Measurements from ENCODE around the gene ECI1. TPM values are rescaled to one million over a fixed set of nuclear protein-coding genes. Genes with fewer than 3 reads are reported as not detected.
"Not testable (repeated sequence)": the region's sequence is repeated elsewhere in the genome, so short reads cannot be mapped to it uniquely, and the experiment has no call there.

Gene ECI1
- total RNA-seq, 1 donor from 2014 or later, result 37.6 TPM

- DNase-seq (ENCODE audit: extremely low read depth, low read depth, low spot score), result no peak
These were observed 38.7 kb downstream of the ECI1 start for GRCh38 chr16:2212362-2213324.

GRCh38 chr16:2211923-2212347 is 39.5 kb downstream of the ECI1 start:
- no peak for DNase-seq (ENCODE audit: extremely low read depth, low read depth, low spot score)

GRCh38 chr16:2210386-2211365 is 40.7 kb downstream of the ECI1 start, which contains the start of gene BRICD5:
BRICD5 (minus strand) TSS chr16:2210863; CDS start chr16:2210833, 30 bp downstream.
- no peak for DNase-seq (ENCODE audit: extremely low read depth, low read depth, low spot score)

- no peak for DNase-seq (ENCODE audit: extremely low read depth, low read depth, low spot score)
These were observed 41.4 kb downstream of the ECI1 start for GRCh38 chr16:2210009-2210332.

DNA sequence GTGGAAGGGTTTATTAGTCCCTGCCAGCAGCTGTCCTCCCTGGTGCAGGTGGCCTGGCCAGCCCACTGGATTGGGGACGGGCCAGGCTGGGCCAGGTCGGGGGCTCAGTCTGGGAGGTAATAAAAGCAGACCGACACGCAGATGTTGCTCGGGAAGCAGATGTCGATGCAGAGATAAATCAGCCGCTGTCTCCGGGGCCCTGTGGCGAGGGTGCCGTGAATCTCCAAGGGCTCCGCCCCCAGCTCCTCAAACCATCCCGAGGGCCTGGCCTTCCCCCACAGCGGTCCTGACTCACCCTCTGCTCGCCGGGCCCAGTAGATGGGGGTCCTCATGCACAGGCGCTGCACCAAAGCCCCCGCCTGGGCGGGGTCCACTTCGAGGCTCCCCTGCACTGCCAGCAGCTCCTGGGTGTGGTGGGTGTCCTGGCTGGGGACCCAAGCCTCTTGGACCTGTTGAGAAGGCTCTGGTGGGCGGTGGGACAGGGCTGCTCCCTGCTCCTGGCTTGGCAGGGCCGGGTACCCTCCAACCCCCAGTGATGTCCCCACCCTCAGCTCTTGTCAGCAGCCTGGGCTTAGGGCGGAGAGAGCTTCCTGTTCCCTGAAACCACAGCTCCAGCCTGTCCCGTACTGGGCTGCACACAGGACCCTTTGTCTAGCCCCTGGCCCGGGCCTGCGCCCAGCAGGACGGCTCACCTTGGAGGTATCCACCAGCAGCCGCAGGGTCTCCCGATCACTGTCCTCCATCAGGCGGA is 42.0 kb downstream of the ECI1 start:
- DNase-seq (ENCODE audit: extremely low read depth, low read depth, low spot score), result no peak

DNA sequence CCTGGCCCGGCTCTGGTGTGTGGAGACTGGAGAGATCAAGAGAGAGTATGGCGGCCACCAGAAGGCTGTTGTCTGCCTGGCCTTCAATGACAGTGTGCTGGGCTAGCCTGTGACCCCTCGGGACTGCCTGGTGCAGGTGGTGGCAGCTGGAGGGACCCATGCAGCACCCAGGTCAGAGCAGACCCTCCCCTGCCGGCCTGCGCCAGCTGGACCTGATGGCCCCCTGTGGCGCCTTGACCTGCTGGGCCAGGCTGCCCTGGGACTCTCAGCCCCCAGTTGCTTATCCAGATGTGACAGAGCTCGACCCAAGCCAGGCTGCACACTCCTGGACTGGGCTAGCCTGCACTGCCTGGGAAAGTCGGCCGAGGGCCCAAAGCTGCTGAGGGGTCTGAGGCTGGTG is 42.6 kb downstream of the ECI1 start:
- no peak for DNase-seq (ENCODE audit: extremely low read depth, low read depth, low spot score)

DNA sequence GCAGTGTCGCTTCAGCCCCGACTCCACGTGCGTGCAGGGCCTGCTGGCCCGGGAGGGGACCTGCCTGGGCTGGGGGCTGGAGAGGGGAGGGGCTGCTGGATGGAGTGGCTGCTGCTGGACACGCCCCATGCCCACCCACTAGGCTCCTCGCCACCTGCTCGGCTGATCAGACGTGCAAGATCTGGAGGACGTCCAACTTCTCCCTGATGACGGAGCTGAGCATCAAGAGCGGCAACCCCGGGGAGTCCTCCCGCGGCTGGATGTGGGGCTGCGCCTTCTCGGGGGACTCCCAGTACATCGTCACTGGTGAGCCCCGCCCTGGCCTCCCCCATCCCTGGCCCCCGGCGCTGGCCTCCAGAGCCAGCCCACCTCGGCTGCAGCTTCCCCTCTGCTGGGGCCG is 43.1 kb downstream of the ECI1 start:
- DNase-seq (ENCODE audit: extremely low read depth, low read depth, low spot score), result no peak

DNA sequence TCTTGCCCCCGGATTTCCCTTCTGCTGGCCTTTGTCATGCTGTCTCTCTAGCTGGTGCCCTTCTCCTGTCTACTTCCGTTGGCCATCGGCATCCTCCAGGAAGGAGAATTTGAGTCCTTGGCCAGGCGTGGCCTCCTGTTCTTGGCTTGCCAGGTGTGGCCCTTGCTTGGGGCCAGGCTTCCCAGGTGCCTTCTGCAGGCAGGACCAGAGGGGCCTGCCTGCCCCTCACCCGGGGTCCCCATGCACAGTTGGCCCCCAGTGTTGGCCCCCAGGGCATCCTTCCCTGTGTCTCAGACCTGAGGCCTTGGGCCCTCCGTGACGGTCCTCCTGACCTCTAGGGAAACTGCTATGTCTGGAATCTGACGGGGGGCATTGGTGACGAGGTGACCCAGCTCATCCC is 43.5 kb downstream of the ECI1 start:
- DNase-seq (ENCODE audit: extremely low read depth, low read depth, low spot score), result no peak

- DNase-seq (ENCODE audit: extremely low read depth, low read depth, low spot score), result no peak
These were observed 44.5 kb downstream of the ECI1 start for GRCh38 chr16:2206780-2207433.

DNA sequence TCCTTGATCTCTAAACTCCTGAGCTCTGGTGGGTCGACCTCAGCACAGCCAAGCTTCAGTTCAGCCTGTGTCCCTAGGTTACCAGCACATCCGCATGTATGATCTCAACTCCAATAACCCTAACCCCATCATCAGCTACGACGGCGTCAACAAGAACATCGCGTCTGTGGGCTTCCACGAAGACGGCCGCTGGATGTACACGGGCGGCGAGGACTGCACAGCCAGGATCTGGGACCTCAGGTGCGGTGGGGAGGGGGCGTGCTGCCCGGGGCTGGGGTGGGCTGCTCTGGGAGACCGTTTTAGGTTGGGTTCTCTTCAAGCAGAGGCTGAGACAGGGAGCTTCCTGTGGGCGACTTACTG is 45.0 kb downstream of the ECI1 start:
- no peak for DNase-seq (ENCODE audit: extremely low read depth, low read depth, low spot score)

DNA sequence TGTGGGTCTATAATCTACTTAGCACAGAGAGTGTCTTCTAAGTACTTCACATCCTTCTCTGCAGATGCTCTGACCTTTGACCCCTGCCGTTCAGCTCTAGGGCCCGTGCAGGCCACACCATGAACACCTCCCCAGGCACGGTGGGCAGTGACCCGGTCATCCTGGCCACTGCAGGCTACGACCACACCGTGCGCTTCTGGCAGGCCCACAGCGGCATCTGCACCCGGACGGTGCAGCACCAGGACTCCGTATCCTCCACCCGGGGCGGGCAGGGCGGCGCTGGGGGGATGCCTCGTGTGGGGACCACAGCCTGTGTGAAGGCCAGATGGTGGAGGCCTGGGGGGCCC is 45.4 kb downstream of the ECI1 start:
- DNase-seq (ENCODE audit: extremely low read depth, low read depth, low spot score), result no peak

GRCh38 chr16:2205104-2205966 is 46.1 kb downstream of the ECI1 start, which contains the start of gene MLST8:
MLST8 (plus strand) TSS chr16:2205454; CDS start chr16:2206086, 632 bp downstream.
- no peak for DNase-seq (ENCODE audit: extremely low read depth, low read depth, low spot score)

GRCh38 chr16:2204416-2205103 is 46.8 kb downstream of the ECI1 start:
- no peak for DNase-seq (ENCODE audit: extremely low read depth, low read depth, low spot score)

GRCh38 chr16:2203119-2203688 is 48.2 kb downstream of the ECI1 start:
- not testable (repeated sequence) for DNase-seq (ENCODE audit: extremely low read depth, low read depth, low spot score)

DNA sequence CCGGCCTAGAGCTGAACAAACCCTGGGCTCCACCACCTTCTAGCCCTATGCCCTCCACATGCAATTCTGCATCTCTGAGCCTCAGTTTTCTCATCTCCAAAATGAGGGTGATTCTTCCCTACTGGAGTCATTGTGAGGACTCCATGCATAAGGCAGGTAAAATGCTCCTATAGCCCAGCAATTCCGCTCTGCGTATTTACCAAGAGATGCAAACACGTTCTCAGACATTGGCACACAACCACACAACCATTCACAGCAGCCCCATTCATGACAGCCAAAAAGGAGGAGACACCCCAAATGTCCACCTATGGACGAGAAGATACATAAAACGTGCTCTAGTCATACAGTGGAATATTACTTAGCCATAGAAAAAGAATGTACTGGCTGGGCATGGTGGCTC is 51.1 kb downstream of the ECI1 start:
- no peak for DNase-seq (ENCODE audit: extremely low read depth, low read depth, low spot score)

DNA sequence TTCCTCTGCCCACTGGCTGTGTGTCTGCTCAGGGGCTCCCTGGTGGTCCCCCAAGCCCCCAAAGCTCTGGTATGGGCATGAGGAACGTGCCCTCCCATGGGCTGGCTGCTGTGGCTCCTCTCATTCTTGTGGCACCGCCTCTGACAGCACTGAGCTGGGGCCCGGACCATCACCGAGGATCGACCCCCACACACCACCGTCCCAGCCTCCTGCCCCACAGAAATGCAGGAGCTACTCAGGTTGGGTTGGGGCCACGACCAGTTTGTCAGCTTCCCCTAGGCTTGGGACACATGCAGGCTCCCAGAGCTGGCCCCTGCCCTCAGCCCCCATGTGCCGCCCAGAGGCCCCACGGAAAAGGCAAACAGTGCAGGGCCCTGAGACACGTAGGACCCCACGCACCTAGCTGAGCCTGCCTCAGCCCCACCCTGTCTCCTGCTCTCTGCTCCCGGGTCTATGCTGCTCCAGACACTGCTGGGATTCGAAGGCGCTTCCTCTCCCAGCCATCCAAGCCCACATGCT is 51.7 kb downstream of the ECI1 start:
- no peak for DNase-seq (ENCODE audit: extremely low read depth, low read depth, low spot score)

- DNase-seq (ENCODE audit: extremely low read depth, low read depth, low spot score), result no peak
These were observed 52.3 kb downstream of the ECI1 start for GRCh38 chr16:2199095-2199494.

DNA sequence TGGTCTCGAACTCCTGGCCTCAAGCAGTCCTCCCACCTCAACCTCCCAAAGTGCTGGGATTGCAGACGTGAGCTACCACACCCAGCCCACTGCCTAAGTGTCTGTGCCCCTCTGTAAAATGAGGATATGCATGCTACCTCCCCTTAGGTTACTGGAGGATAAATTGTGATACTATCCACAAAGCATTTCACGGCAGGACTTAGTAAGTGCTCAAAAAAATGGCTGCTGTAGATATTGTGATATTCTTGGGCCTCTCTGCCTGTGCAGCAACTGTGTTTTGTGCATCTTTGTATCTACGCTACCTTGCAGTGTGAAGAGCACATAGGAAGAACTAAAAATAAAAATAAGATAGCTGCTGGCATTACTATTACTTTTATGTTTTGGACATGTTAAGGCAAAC is 53.1 kb downstream of the ECI1 start:
- DNase-seq (ENCODE audit: extremely low read depth, low read depth, low spot score), result no peak

Data from glomerular endothelial cell (primary cell).